Keratinocyte (primary cell): ENCODE results near the gene GLG1. TPM values are rescaled to one million over a fixed set of nuclear protein-coding genes. Genes with fewer than 3 reads are reported as not detected.

Experiments used
- DNase-seq: peaks from one replicate; pipeline ENCODE4 v3.0.0-alpha.2; 2011; ENCODE audit warnings: low read depth, missing footprints, low spot score
- FAIRE-seq: peaks from 2 replicates; lab custom pipeline; 2011; peaks lifted over from hg19 to GRCh38; lab: Jason Lieb, UNC
- H2AFZ ChIP-seq: 2 replicates; pipeline ENCODE4 v1.6.0; 2012; ENCODE audit warnings: low read length, control low read depth, inconsistent platforms; ENCODE audit not compliant: control insufficient read depth
- H3K27ac ChIP-seq: 2 replicates; pipeline ENCODE4 v1.5.1; 2011; ENCODE audit warnings: low read length; ENCODE audit not compliant: control insufficient read depth, insufficient read depth
- H3K27me3 ChIP-seq: 3 replicates; pipeline ENCODE4 v1.6.0; 2011; ENCODE audit warnings: low read length; ENCODE audit not compliant: control insufficient read depth, insufficient read depth; ENCODE audit errors: extremely low read depth
- H3K36me3 ChIP-seq, 2 experiments: 2 replicates in 1 of 2; 3 replicates in 1 of 2; pipeline ENCODE4 v1.5.1; 2011; ENCODE audit warnings: low read length in 2 of 2, mild to moderate bottlenecking in 1 of 2; ENCODE audit not compliant: control insufficient read depth in 2 of 2, insufficient read depth in 2 of 2; ENCODE audit errors: extremely low read depth in 1 of 2
- H3K4me1 ChIP-seq: 3 replicates; pipeline ENCODE4 v1.5.1; 2011; ENCODE audit warnings: low read length; ENCODE audit not compliant: control insufficient read depth, insufficient read depth; ENCODE audit errors: extremely low read depth
- H3K4me2 ChIP-seq: 3 replicates; pipeline ENCODE4 v1.6.0; 2011; ENCODE audit warnings: low read depth, low read length; ENCODE audit not compliant: control insufficient read depth, insufficient read depth; ENCODE audit errors: extremely low read depth
- H3K4me3 ChIP-seq, 3 experiments: fragments of 200-600 bp in 1 of 3; sonication (generic) in 1 of 3; 2 replicates in 2 of 3; 3 replicates in 1 of 3; pipeline ENCODE4 v1.5.1; 2011 to 2016; ENCODE audit warnings: low read length in 3 of 3, mild to moderate bottlenecking in 3 of 3, control low read depth in 2 of 3, inconsistent platforms in 1 of 3, low read depth in 1 of 3, mixed read lengths in 1 of 3, mixed run types in 1 of 3, moderate library complexity in 1 of 3; ENCODE audit not compliant: control insufficient read depth in 2 of 3, insufficient read depth in 2 of 3; ENCODE audit errors: extremely low read depth in 1 of 3
- H3K79me2 ChIP-seq: 2 replicates; pipeline ENCODE4 v1.6.0; 2012; ENCODE audit warnings: low read length; ENCODE audit not compliant: control insufficient read depth, insufficient read depth
- H3K9ac ChIP-seq: 3 replicates; pipeline ENCODE4 v1.6.0; 2011; ENCODE audit warnings: low read length; ENCODE audit not compliant: control insufficient read depth, insufficient read depth; ENCODE audit errors: extremely low read depth
- H3K9me1 ChIP-seq: 3 replicates; pipeline ENCODE4 v1.6.0; 2011; ENCODE audit warnings: low read length; ENCODE audit not compliant: control insufficient read depth, insufficient read depth; ENCODE audit errors: extremely low read depth
- H3K9me3 ChIP-seq: 2 replicates; pipeline ENCODE4 v1.5.1; 2012; ENCODE audit warnings: low read depth, low read length; ENCODE audit not compliant: control insufficient read depth
- H4K20me1 ChIP-seq: 3 replicates; pipeline ENCODE4 v1.6.0; 2011; ENCODE audit warnings: low read length; ENCODE audit not compliant: control insufficient read depth, insufficient read depth; ENCODE audit errors: extremely low read depth
- CTCF ChIP-seq, 3 experiments: IDR thresholded peaks in 1 of 3; conservative IDR thresholded peaks in 1 of 3; optimal IDR thresholded peaks in 1 of 3; 2 replicates in 2 of 3; 3 replicates in 1 of 3; pipeline versions ENCODE3 to v1.5.1; 2011; ENCODE audit warnings: low read length in 3 of 3, mild to moderate bottlenecking in 3 of 3, moderate library complexity in 2 of 3, control low read depth in 1 of 3, inconsistent platforms in 1 of 3; ENCODE audit not compliant: insufficient read depth in 2 of 3; ENCODE audit errors: extremely low read depth in 1 of 3
- EZH2 ChIP-seq: IDR thresholded peaks from one replicate; pipeline ENCODE4 v1.6.1; 2012; ENCODE audit warnings: inconsistent platforms, mild to moderate bottlenecking, low read length, moderate library complexity
- dilution Hi-C: fragments of 300-500 bp; cut with MboI; formaldehyde crosslinking; loops from one replicate; pipeline ENCODE4 v1.7.0; 2020; ENCODE audit warnings: low sequenced_read_pairs; ENCODE audit not compliant: extremely low pct_ligation_motif_present
- polyA plus RNA-seq, 5 experiments: library from polyadenylated mRNA; depleted of rRNA in 3 of 5; stranded (reverse) in 3 of 5; stranded (forward) in 1 of 5; unstranded in 1 of 5; fragments of >200 nt; gene quantifications; 1 replicate in 1 of 5; 2 replicates in 3 of 5; 3 replicates in 1 of 5; pipeline versions ENCODE4 v1.2.1 to v1.2.3, GENCODE V29; 2011 to 2012; ENCODE audit warnings: missing spikeins in 2 of 5, low read depth in 1 of 5, low replicate concordance in 1 of 5

The GLG1 gene
- polyA plus RNA-seq, 1 donor (not counting 4 experiments of a cell fraction or from before 2014, with no cell fraction given), result 63.6 TPM

- Histone ChIP-seq H3K4me1 (no peaks in the 10 kb centered on the region), H3K79me2 (no peaks in the 10 kb centered on the region), H3K4me2 (no peak overlapping the region), H3K4me3 (no peak overlapping the region), H3K27me3 (no peaks in the 10 kb centered on the region), H3K36me3 (peaks cover 4 to 5% of the 10 kb centered on the region in 2 experiments), H3K9me3 (no peaks in the 10 kb centered on the region), H3K9ac (no peak overlapping the region), H2AFZ (no peak overlapping the region), H4K20me1 (no peaks in the 10 kb centered on the region), H3K27ac (no peak overlapping the region), H3K9me1 (no peaks in the 10 kb centered on the region)
- DNase-seq (no peak), FAIRE-seq (no peak)
- dilution Hi-C loops, result no loop called here
- TF ChIP-seq CTCF (optimal IDR thresholded peaks at IDR 0.05 in 1 of 3, IDR thresholded peaks at IDR 0.05 in 1 of 3, conservative IDR thresholded peaks at IDR 0.05 in 1 of 3; ENCODE audit: extremely low read depth in 1 of 3, insufficient read depth in 2 of 3, low read length in 3 of 3), result no peak
- no peak for TF ChIP-seq EZH2
These were observed 101.9 kb downstream of the GLG1 start for GRCh38 chr16:74505011-74505410.

- no peaks in the 10 kb centered on the region for H4K20me1 ChIP-seq
- no peak overlapping the region for H3K4me2 ChIP-seq
- H3K4me1 ChIP-seq, result no peaks in the 10 kb centered on the region
- no peak for FAIRE-seq
- H3K36me3 ChIP-seq, result peaks cover 4 to 5% of the 10 kb centered on the region in 2 experiments
- H3K9ac ChIP-seq, result no peak overlapping the region
- H3K27me3 ChIP-seq, result no peaks in the 10 kb centered on the region
- no peak overlapping the region for H2AFZ ChIP-seq
- dilution Hi-C loops, result no loop called here
- H3K4me3 ChIP-seq, result no peak overlapping the region
- TF ChIP-seq EZH2 (no peak), CTCF (optimal IDR thresholded peaks at IDR 0.05 in 1 of 3, IDR thresholded peaks at IDR 0.05 in 1 of 3, conservative IDR thresholded peaks at IDR 0.05 in 1 of 3; ENCODE audit: extremely low read depth in 1 of 3, insufficient read depth in 2 of 3, low read length in 3 of 3) (no peak)
- H3K9me3 ChIP-seq, result no peaks in the 10 kb centered on the region
- DNase-seq, result no peak
- no peaks in the 10 kb centered on the region for H3K9me1 ChIP-seq
- no peak overlapping the region for H3K27ac ChIP-seq
- H3K79me2 ChIP-seq, result no peaks in the 10 kb centered on the region
These were observed 103.5 kb downstream of the GLG1 start for GRCh38 chr16:74503412-74503811.
